ENCODE measurements around the gene ARHGEF28.

Gene ARHGEF28

GRCh38 chr5:73911761-73912393 is 285.9 kb downstream of the ARHGEF28 start:
- no peak for DNase-seq

- DNase-seq: no peak
Measured at GRCh38 chr5:73912821-73913271, 286.9 kb downstream of the ARHGEF28 start.

GRCh38 chr5:73913971-73914370 is 288.0 kb downstream of the ARHGEF28 start:
- DNase-seq: no peak

GRCh38 chr5:73915345-73915744 is 289.3 kb downstream of the ARHGEF28 start:
- DNase-seq: no peak

GRCh38 chr5:73917433-73917832 is 291.4 kb downstream of the ARHGEF28 start:
- no peak for DNase-seq

GRCh38 chr5:73917891-73918290 is 291.9 kb downstream of the ARHGEF28 start:
- DNase-seq: no peak

- DNase-seq: no peak
Measured at GRCh38 chr5:73918791-73919221, 292.8 kb downstream of the ARHGEF28 start.

GRCh38 chr5:73921741-73922140 is 295.7 kb downstream of the ARHGEF28 start:
- DNase-seq: no peak

GRCh38 chr5:73922224-73922623 is 296.2 kb downstream of the ARHGEF28 start:
- DNase-seq: no peak

GRCh38 chr5:73922875-73923557 is 297.0 kb downstream of the ARHGEF28 start:
- no peak for DNase-seq

GRCh38 chr5:73928476-73929070 is 302.6 kb downstream of the ARHGEF28 start:
- no peak for DNase-seq

GRCh38 chr5:73935719-73936118 is 309.7 kb downstream of the ARHGEF28 start:
- no peak for DNase-seq

GRCh38 chr5:73938280-73938937 is 312.4 kb downstream of the ARHGEF28 start:
- no peak for DNase-seq

- no peak for DNase-seq
Measured at GRCh38 chr5:73938938-73939320, 312.9 kb downstream of the ARHGEF28 start.

GRCh38 chr5:73939557-73939956 is 313.6 kb downstream of the ARHGEF28 start:
- no peak for DNase-seq

- DNase-seq: no peak
Measured at GRCh38 chr5:73940026-73940425, 314.0 kb downstream of the ARHGEF28 start.

GRCh38 chr5:73940801-73941200 is 314.8 kb downstream of the ARHGEF28 start:
- DNase-seq: no peak

- DNase-seq: no peak
Measured at GRCh38 chr5:73942783-73943182, 316.8 kb downstream of the ARHGEF28 start.

- DNase-seq: no peak
Measured at GRCh38 chr5:73943397-73943796, 317.4 kb downstream of the ARHGEF28 start.

- DNase-seq: no peak
Measured at GRCh38 chr5:73944581-73944980, 318.6 kb downstream of the ARHGEF28 start.

GRCh38 chr5:73945505-73945904 is 319.5 kb downstream of the ARHGEF28 start:
- DNase-seq: peak; percentile 3

GRCh38 chr5:73946278-73946677 is 320.3 kb downstream of the ARHGEF28 start:
- DNase-seq: no peak

- no peak for DNase-seq
Measured at GRCh38 chr5:73946919-73947602, 321.1 kb downstream of the ARHGEF28 start.
